SKM-1 treated with dmso at 0.1 percent for 144 hours (cell line): Measurements from ENCODE around the gene SUGP1.
"Not testable (repeated sequence)": the region's sequence is repeated elsewhere in the genome, so short reads cannot be mapped to it uniquely, and the experiment has no call there.

Experiments
- DNase-seq: peaks from one replicate; lab custom pipeline; 2025; ENCODE audit not compliant: unreplicated experiment; lab: John Stamatoyannopoulos, UW

Gene SUGP1

GRCh38 chr19:19268453-19269385 is 51.6 kb downstream of the SUGP1 start:
- no peak for DNase-seq

GRCh38 chr19:19267305-19267704 is 53.0 kb downstream of the SUGP1 start:
- no peak for DNase-seq

- DNase-seq = no peak
Observed at GRCh38 chr19:19263886-19264487, 56.3 kb downstream of the SUGP1 start.

GRCh38 chr19:19262190-19263057 is 57.9 kb downstream of the SUGP1 start:
- no peak for DNase-seq

GRCh38 chr19:19261350-19262189 is 58.7 kb downstream of the SUGP1 start:
- DNase-seq = no peak

GRCh38 chr19:19260417-19261214 is 59.7 kb downstream of the SUGP1 start:
- no peak for DNase-seq

- DNase-seq = peak; percentile 27
Observed at GRCh38 chr19:19259741-19260140, 60.6 kb downstream of the SUGP1 start.

GRCh38 chr19:19258589-19259338 is 61.5 kb downstream of the SUGP1 start:
- DNase-seq = no peak

- no peak for DNase-seq
Observed at GRCh38 chr19:19257836-19258588, 62.3 kb downstream of the SUGP1 start.

GRCh38 chr19:19257137-19257536 is 63.2 kb downstream of the SUGP1 start:
- no peak for DNase-seq

GRCh38 chr19:19256072-19256969 is 64.0 kb downstream of the SUGP1 start:
- DNase-seq = peak; percentile 48

GRCh38 chr19:19253409-19253808 is 66.9 kb downstream of the SUGP1 start:
- DNase-seq = not testable (repeated sequence)

- no peak for DNase-seq
Observed at GRCh38 chr19:19250196-19250801, 70.0 kb downstream of the SUGP1 start.

GRCh38 chr19:19240476-19240875 is 79.8 kb downstream of the SUGP1 start:
- DNase-seq = no peak

- DNase-seq = no peak
Observed at GRCh38 chr19:19239675-19240074, 80.6 kb downstream of the SUGP1 start.

GRCh38 chr19:19238126-19238894 is 82.0 kb downstream of the SUGP1 start:
- DNase-seq = no peak
